ENCODE data around the gene SUMF1. TPM values are rescaled to one million over a fixed set of nuclear protein-coding genes. Genes with fewer than 3 reads are reported as not detected.

SUMF1 gene
- total and polyA plus RNA-seq, 2 of the 13 experiments (the other 11 are each of a cell fraction or from before 2014, with no cell fraction given), result 18.5 to 28.9 TPM

- TF ChIP-seq ZNF18 (CRISPR knock-in tag; IDR thresholded peaks at IDR 0.05; ENCODE audit: insufficient replicate concordance) (no peak), ZNF7 (CRISPR knock-in tag; IDR thresholded peaks at IDR 0.05) (no peak), STAG1 (CRISPR knock-in tag; IDR thresholded peaks at IDR 0.05) (0 out of 2 replicates have a peak, but pooled peaks have one; percentile 14), KLF12 (CRISPR knock-in tag; IDR thresholded peaks at IDR 0.05; ENCODE audit: borderline replicate concordance) (no peak; the same call in 1 of the 2 replicates), ZFP82 (CRISPR knock-in tag; IDR thresholded peaks at IDR 0.05; ENCODE audit: borderline replicate concordance) (peak; percentile 45; the same call in 1 of the 2 replicates), ZNF556 (CRISPR knock-in tag; IDR thresholded peaks at IDR 0.05; ENCODE audit: borderline replicate concordance) (no peak; the same call in none of the 2 replicates), ZSCAN29 (CRISPR knock-in tag; conservative IDR thresholded peaks at IDR 0.05) (0 out of 2 replicates have a peak, but pooled peaks have one; percentile 79), SMAD1 (CRISPR knock-in tag; IDR thresholded peaks at IDR 0.05; ENCODE audit: borderline replicate concordance, low read depth) (no peak), ELF4 (CRISPR knock-in tag; IDR thresholded peaks at IDR 0.05; ENCODE audit: borderline replicate concordance) (no peak; the same call in 1 of the 2 replicates), MIXL1 (CRISPR knock-in tag; IDR thresholded peaks at IDR 0.05) (peak; percentile 71), ZNF564 (CRISPR knock-in tag; IDR thresholded peaks at IDR 0.05) (peak; percentile 78), ZNF234 (CRISPR knock-in tag; conservative IDR thresholded peaks at IDR 0.05) (no peak), ZNF20 (CRISPR knock-in tag; IDR thresholded peaks at IDR 0.05) (0 out of 2 replicates have a peak, but pooled peaks have one; percentile 29), PBX2 (CRISPR knock-in tag; IDR thresholded peaks at IDR 0.05) (no peak), ZNF563 (CRISPR knock-in tag; IDR thresholded peaks at IDR 0.05) (peak; percentile 47; the same call in 1 of the 2 replicates), ZNF770 (CRISPR knock-in tag; IDR thresholded peaks at IDR 0.05) (peak; percentile 71), PAX8 (CRISPR knock-in tag; IDR thresholded peaks at IDR 0.05; ENCODE audit: borderline replicate concordance) (peak; percentile 43; the same call in 1 of the 2 replicates), CHD2 (IDR thresholded peaks at IDR 0.05; ENCODE audit: low read depth, low read length) (0 out of 2 replicates have a peak, but pooled peaks have one; percentile 19)
- TF ChIP-seq, protein P1, sequence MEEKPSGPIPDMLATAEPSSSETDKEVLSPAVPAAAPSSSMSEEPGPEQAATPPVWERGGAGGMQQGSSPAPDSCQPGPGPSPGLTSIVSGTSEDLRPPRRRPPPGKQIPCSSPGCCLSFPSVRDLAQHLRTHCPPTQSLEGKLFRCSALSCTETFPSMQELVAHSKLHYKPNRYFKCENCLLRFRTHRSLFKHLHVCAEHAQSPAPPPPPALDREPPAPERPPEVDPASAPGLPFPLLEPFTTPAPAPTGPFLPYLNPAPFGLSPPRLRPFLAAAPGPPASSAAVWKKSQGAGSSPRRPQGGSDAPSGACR (CRISPR knock-in tag; IDR thresholded peaks at IDR 0.05), result 0 out of 2 replicates have a peak, but pooled peaks have one; percentile 84
- TF ChIP-seq, protein P2, sequence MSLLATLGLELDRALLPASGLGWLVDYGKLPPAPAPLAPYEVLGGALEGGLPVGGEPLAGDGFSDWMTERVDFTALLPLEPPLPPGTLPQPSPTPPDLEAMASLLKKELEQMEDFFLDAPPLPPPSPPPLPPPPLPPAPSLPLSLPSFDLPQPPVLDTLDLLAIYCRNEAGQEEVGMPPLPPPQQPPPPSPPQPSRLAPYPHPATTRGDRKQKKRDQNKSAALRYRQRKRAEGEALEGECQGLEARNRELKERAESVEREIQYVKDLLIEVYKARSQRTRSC (CRISPR knock-in tag; IDR thresholded peaks at IDR 0.05; ENCODE audit: low read depth), result peak; percentile 75; the same call in 1 of the 2 replicates
These were observed at the start of gene SUMF1 (continued) for GRCh38 chr3:4466741-4467521.
